ENCODE measurements around the gene BANF2.

Gene BANF2

DNA sequence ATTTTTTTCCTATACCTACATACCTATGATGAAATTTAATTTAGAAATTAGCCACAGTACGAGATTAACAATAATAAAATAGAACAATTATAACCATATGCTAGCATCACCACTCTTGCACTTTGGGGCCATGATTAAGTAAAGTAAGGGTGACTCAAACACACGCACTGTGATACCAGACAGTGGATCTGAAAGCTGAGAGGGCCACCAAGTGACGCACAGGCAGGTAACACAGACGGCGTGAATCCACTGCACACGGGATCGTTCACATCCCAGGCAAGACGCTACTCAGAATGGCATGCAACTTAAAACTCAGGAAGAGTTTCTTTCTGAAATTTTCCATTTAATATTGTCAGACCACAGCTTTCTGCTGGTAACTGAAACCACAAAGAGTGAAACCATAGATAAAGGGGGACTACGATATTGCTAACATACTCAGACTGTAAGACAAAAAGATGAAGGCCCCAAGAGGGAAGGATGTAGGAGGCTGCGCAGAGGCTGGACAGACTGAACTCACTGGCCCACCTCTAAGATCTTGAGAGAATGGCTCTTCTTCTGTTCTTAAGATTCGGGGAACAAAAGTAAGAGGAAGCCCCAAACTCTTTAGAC lies 35.6 kb upstream of the BANF2 start:
- Histone ChIP-seq H3K27me3 (ENCODE audit: insufficient read depth, low read length) (no peaks in the 10 kb centered on the region), H3K27ac (ENCODE audit: low read depth, low read length) (peak overlapping the region; percentile 33; the same call in 1 of the 2 replicates), H3K4me1 (ENCODE audit: insufficient read depth, low read length) (peaks cover 21% of the 10 kb centered on the region), H3K4me3 (ENCODE audit: low read length) (no peak overlapping the region), H3K9ac (ENCODE audit: low read depth, low read length) (no peak overlapping the region), H3K36me3 (ENCODE audit: insufficient read depth, low read length) (peaks cover 11% of the 10 kb centered on the region), H3K9me3 (ENCODE audit: insufficient read depth, low read depth, low read length) (no peaks in the 10 kb centered on the region)
- 93% methylated on average over 10 of the region's 11 CpGs for WGBS

DNA sequence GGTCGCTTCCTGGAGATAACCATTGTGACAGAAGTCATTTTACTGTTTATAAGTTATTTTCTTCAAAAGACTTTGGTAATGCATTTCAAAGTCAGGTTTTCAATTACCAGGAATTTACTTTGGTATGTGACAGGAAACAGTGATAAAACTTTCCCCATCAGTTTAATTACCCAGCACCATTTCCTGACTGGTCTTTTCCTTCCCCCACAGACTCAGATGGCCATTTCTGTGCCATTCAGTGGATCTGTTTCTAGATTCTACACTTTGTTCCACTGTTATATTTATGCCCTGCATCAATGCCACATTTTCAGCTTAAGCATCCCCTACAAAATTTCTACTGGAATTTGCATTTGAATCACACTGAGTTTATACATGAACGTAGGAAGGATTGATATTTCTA lies 34.0 kb upstream of the BANF2 start:
- H3K4me1 ChIP-seq (ENCODE audit: insufficient read depth, low read length) = peaks cover 21% of the 10 kb centered on the region
- 82% methylated on average over 2 of the region's 2 CpGs for WGBS
- H3K27me3 ChIP-seq (ENCODE audit: insufficient read depth, low read length) = no peaks in the 10 kb centered on the region
- no peak overlapping the region for H3K4me3 ChIP-seq (ENCODE audit: low read length)
- no peaks in the 10 kb centered on the region for H3K9me3 ChIP-seq (ENCODE audit: insufficient read depth, low read depth, low read length)
- H3K27ac ChIP-seq (ENCODE audit: low read depth, low read length) = no peak overlapping the region
- no peak overlapping the region for H3K9ac ChIP-seq (ENCODE audit: low read depth, low read length)
- H3K36me3 ChIP-seq (ENCODE audit: insufficient read depth, low read length) = peaks cover 6% of the 10 kb centered on the region; the same call in 1 of the 2 replicates

DNA sequence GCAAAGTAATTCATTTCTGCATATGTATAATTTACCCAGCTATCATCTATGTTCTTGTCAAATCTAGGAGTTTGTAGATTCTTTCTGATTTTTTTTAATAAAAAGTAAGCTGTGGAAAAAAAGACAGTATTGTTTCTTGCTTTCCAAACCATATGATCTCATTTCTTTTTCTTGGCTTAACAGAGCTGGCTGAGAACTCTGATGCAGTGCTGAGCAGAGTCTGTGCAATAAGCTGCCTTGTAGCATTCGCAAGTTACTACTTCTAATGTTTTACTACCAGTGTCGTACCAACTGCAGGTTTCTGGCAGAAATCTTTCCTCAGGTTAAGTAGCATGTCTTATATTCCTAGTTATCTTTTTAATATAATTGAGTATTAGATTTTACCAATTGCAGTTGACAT lies 33.3 kb upstream of the BANF2 start:
- H3K27me3 ChIP-seq (ENCODE audit: insufficient read depth, low read length) = no peaks in the 10 kb centered on the region
- H3K4me1 ChIP-seq (ENCODE audit: insufficient read depth, low read length) = peaks cover 27% of the 10 kb centered on the region
- no peak overlapping the region for H3K4me3 ChIP-seq (ENCODE audit: low read length)
- no peak overlapping the region for H3K9ac ChIP-seq (ENCODE audit: low read depth, low read length)
- H3K36me3 ChIP-seq (ENCODE audit: insufficient read depth, low read length) = peaks cover 10% of the 10 kb centered on the region; the same call in 1 of the 2 replicates
- H3K27ac ChIP-seq (ENCODE audit: low read depth, low read length) = no peak overlapping the region
- 98% methylated on average over 2 of the region's 2 CpGs for WGBS
- H3K9me3 ChIP-seq (ENCODE audit: insufficient read depth, low read depth, low read length) = no peaks in the 10 kb centered on the region

DNA sequence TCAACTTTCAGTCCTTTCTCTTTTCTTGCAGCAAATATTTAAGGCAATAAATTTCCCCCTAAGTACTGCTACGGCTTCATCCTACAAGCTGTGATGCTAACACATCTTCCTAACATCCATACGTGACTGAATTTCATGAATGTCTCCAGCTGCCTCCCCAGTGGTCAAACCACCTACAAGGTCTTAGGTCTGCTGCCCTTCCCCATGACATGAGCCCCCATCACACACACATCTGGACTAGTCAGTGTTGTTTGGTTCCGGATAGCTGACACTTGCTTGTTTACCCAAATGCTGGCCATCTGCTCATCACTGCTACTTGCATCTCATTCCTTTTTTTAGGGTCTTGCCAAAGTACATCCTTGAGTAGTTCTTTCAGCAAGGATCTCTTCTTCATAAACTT lies 32.3 kb upstream of the BANF2 start:
- peaks cover 11% of the 10 kb centered on the region; the same call in 1 of the 2 replicates for H3K36me3 ChIP-seq (ENCODE audit: insufficient read depth, low read length)
- peaks cover 27% of the 10 kb centered on the region for H3K4me1 ChIP-seq (ENCODE audit: insufficient read depth, low read length)
- 90% methylated on average over 3 of the region's 3 CpGs for WGBS
- no peaks in the 10 kb centered on the region for H3K9me3 ChIP-seq (ENCODE audit: insufficient read depth, low read depth, low read length)
- no peak overlapping the region for H3K9ac ChIP-seq (ENCODE audit: low read depth, low read length)
- no peak overlapping the region for H3K4me3 ChIP-seq (ENCODE audit: low read length)
- no peaks in the 10 kb centered on the region for H3K27me3 ChIP-seq (ENCODE audit: insufficient read depth, low read length)
- H3K27ac ChIP-seq (ENCODE audit: low read depth, low read length) = no peak overlapping the region

DNA sequence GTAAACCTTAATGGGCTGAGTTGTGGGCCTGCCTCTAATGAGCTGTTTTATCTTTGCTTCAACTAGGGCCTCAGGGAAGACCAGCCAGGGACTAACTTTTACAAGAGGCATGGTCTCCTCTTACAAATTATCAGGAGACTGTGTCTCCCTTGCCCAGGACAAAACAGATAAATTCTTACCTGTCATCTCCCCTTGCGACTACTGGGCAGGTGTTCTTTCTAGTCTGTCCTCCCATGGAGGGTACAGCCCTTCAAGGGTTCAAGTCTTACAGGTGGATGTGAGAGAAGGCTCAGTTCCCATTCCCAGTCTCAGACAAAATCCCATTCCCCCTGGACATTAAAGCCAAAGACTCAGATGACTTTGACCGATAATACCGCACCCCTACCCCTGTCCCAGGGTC lies 31.3 kb upstream of the BANF2 start:
- no peak overlapping the region for H3K4me3 ChIP-seq (ENCODE audit: low read length)
- H3K9me3 ChIP-seq (ENCODE audit: insufficient read depth, low read depth, low read length) = no peaks in the 10 kb centered on the region
- H3K4me1 ChIP-seq (ENCODE audit: insufficient read depth, low read length) = peaks cover 24% of the 10 kb centered on the region
- no peaks in the 10 kb centered on the region for H3K27me3 ChIP-seq (ENCODE audit: insufficient read depth, low read length)
- no peak overlapping the region for H3K27ac ChIP-seq (ENCODE audit: low read depth, low read length)
- WGBS = 100% methylated on average over 3 of the region's 3 CpGs
- H3K9ac ChIP-seq (ENCODE audit: low read depth, low read length) = no peak overlapping the region
- peaks cover 11% of the 10 kb centered on the region; the same call in 1 of the 2 replicates for H3K36me3 ChIP-seq (ENCODE audit: insufficient read depth, low read length)

DNA sequence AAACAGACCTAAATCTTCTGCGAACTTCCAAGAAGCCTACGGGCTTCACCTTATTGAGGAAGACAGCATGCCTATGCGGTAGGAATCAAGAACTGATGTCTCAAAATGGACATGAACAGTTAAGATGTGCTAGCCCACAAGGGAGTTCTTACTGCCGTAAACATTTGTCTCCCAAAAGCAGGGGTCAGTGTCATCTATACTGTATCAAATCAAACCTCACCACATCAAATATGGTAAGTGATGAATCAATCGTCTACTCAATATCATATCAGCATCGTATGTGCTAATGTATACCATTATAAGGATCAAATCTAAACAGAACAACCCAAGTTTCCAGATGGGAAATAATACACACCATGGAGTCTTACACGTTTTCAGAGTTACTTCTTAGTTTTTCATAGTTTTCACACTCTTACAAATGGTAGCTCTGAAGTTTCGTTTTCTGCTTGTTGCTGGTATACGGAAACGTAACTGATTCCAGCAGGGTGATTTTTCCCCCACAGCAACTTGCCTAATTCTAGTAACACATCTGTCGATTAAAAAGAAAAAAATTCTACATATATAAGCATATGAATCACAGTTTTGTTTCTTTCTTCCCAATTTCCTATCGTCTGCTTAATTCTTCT lies 30.3 kb upstream of the BANF2 start:
- peaks cover 16% of the 10 kb centered on the region for H3K4me1 ChIP-seq (ENCODE audit: insufficient read depth, low read length)
- no peak overlapping the region for H3K4me3 ChIP-seq (ENCODE audit: low read length)
- 94% methylated on average over 12 of the region's 12 CpGs for WGBS
- no peaks in the 10 kb centered on the region for H3K9me3 ChIP-seq (ENCODE audit: insufficient read depth, low read depth, low read length)
- no peak overlapping the region for H3K9ac ChIP-seq (ENCODE audit: low read depth, low read length)
- no peaks in the 10 kb centered on the region for H3K27me3 ChIP-seq (ENCODE audit: insufficient read depth, low read length)
- H3K36me3 ChIP-seq (ENCODE audit: insufficient read depth, low read length) = peaks cover 11% of the 10 kb centered on the region; the same call in 1 of the 2 replicates
- no peak overlapping the region for H3K27ac ChIP-seq (ENCODE audit: low read depth, low read length)

DNA sequence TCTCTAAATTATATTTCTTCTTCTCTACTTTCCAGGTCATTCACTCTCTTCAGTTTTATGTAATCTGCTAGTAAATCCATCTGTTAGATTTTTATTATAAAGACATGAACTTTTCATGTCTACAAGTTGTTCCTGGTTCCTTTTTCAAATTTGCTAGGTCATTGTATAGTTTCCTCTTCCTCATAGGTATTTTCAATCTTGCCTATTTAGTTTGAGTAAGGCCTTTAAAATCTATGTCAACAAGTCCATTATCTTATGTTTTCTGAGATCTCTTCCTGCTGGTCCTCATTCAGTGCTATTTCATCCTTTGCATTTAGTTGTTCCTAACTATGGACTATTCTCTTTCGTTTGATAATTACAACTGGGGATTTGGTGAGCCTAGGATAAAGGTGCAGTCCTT lies 28.8 kb upstream of the BANF2 start:
- H3K9ac ChIP-seq (ENCODE audit: low read depth, low read length) = no peak overlapping the region
- no peaks in the 10 kb centered on the region for H3K27me3 ChIP-seq (ENCODE audit: insufficient read depth, low read length)
- H3K36me3 ChIP-seq (ENCODE audit: insufficient read depth, low read length) = peaks cover 17% of the 10 kb centered on the region; the same call in 1 of the 2 replicates
- no peak overlapping the region for H3K4me3 ChIP-seq (ENCODE audit: low read length)
- H3K4me1 ChIP-seq (ENCODE audit: insufficient read depth, low read length) = peaks cover 9% of the 10 kb centered on the region
- WGBS = 94% methylated on average over 1 of the region's 1 CpG
- H3K27ac ChIP-seq (ENCODE audit: low read depth, low read length) = no peak overlapping the region
- H3K9me3 ChIP-seq (ENCODE audit: insufficient read depth, low read depth, low read length) = no peaks in the 10 kb centered on the region

DNA sequence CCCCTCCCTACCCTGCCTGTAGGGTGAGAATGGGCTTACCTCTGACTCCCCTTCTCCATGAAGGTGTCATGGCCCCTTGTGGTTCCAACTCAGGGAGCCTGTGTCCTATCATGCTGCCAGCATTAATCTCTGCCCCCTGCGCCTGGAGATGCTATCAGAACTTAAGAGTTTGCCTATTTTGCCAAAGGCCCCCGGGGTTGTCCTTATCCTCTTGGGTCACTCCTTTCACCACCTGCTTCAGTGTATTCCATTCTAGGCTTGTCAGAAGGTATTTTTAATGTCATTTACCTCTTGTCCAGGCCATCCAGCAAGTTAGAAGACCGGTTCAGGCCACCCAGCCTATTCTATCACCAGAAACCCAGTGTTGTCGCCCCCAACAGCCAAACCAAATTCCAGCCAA lies 28.2 kb upstream of the BANF2 start:
- H3K9me3 ChIP-seq (ENCODE audit: insufficient read depth, low read depth, low read length) = no peaks in the 10 kb centered on the region
- WGBS = 81% methylated on average over 4 of the region's 4 CpGs
- no peak overlapping the region for H3K9ac ChIP-seq (ENCODE audit: low read depth, low read length)
- peaks cover 22% of the 10 kb centered on the region; the same call in 1 of the 2 replicates for H3K36me3 ChIP-seq (ENCODE audit: insufficient read depth, low read length)
- no peaks in the 10 kb centered on the region for H3K27me3 ChIP-seq (ENCODE audit: insufficient read depth, low read length)
- no peak overlapping the region for H3K27ac ChIP-seq (ENCODE audit: low read depth, low read length)
- no peak overlapping the region for H3K4me3 ChIP-seq (ENCODE audit: low read length)
- H3K4me1 ChIP-seq (ENCODE audit: insufficient read depth, low read length) = peaks cover 8% of the 10 kb centered on the region; the same call in 1 of the 2 replicates

DNA sequence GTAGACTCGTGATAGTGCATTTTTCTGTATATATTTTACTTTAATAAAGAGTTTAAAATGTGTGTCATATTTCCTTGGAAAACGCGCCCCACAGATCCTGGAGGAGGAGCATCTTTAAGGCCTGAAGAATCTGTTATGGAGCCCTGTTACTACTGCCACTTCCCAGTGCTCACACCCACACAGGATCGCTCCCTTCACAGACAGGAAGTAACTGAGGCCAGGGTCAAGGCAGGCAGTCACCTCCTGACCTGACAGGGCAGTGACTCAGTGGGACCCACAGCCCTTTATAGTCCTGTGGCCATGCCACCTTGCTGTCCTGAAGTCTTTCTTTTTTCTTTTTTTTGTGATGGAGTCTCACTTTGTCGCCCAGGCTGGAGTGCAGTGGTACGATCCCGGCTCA lies 26.7 kb upstream of the BANF2 start:
- 93% methylated on average over 6 of the region's 7 CpGs for WGBS
- Histone ChIP-seq H3K4me3 (ENCODE audit: low read length) (no peak overlapping the region), H3K4me1 (ENCODE audit: insufficient read depth, low read length) (peaks cover 8% of the 10 kb centered on the region; the same call in 1 of the 2 replicates)

DNA sequence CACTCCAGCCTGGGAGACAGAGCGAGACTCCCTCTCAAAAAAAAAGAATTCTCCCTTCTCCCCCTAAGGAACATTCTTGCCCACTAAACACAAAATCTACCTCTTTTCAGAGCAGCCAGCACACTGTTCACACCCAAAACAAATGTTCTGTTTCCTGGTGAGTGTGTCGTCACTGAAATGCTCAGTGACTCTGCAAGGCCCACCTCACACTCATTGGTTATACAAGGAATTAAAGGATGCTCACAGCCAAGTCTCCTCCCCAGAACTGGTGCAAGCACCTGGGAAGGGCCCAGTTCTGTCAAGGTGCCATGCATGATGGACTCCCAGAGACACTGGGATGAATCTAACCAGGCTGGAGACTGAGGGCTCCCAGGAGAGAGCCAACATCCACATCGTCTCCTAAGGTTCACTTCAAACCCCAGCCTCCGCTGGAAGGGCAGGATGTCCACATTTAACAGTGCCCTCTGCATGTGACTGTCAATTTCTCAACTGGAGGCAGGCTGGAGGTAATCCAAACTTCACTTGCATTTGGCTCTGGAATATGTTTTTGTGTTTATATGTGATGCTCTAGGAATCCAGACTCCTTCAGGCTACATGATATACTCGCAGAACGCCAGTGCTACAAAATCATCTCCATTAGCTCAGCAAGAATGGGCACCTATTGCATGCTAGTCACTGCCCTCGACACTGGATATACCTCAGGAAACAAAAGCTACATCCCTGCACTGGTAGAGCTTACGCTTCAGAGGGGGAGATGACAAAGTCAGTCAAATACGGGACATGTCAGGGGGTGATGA lies 24.8 kb upstream of the BANF2 start:
- 96% methylated on average over 9 of the region's 9 CpGs for WGBS
- Histone ChIP-seq H3K4me3 (ENCODE audit: low read length) (no peak overlapping the region), H3K27ac (ENCODE audit: low read depth, low read length) (no peak overlapping the region), H3K27me3 (ENCODE audit: insufficient read depth, low read length) (no peaks in the 10 kb centered on the region), H3K36me3 (ENCODE audit: insufficient read depth, low read length) (peaks cover 45% of the 10 kb centered on the region), H3K9me3 (ENCODE audit: insufficient read depth, low read depth, low read length) (no peaks in the 10 kb centered on the region), H3K9ac (ENCODE audit: low read depth, low read length) (no peak overlapping the region), H3K4me1 (ENCODE audit: insufficient read depth, low read length) (peaks cover 19% of the 10 kb centered on the region)

More for the DNA sequence above, 26.7 kb upstream of the BANF2 start:
- peaks cover 35% of the 10 kb centered on the region for H3K36me3 ChIP-seq (ENCODE audit: insufficient read depth, low read length)
- no peak overlapping the region for H3K9ac ChIP-seq (ENCODE audit: low read depth, low read length)
- no peaks in the 10 kb centered on the region for H3K9me3 ChIP-seq (ENCODE audit: insufficient read depth, low read depth, low read length)
- H3K27me3 ChIP-seq (ENCODE audit: insufficient read depth, low read length) = no peaks in the 10 kb centered on the region
- no peak overlapping the region for H3K27ac ChIP-seq (ENCODE audit: low read depth, low read length)

All from HUES64 (cell line).